HEK293 (cell line): ENCODE data around the gene SVIL.

Experiments used
- CTCF ChIP-seq: fragments of 450-650 bp; formaldehyde crosslinking; IDR thresholded peaks from 2 replicates; pipeline ENCODE4 v1.5.1; 2016; ENCODE audit warnings: missing biosample characterization, missing genetic modification characterization
- GLIS2 ChIP-seq: fragments of 450-650 bp; formaldehyde crosslinking; IDR thresholded peaks from 2 replicates; pipeline ENCODE4 v1.5.1; 2016; ENCODE audit warnings: missing biosample characterization, missing genetic modification characterization
- PRDM2 ChIP-seq: fragments of 450-650 bp; formaldehyde crosslinking; IDR thresholded peaks from 2 replicates; pipeline ENCODE4 v1.5.1; 2016; ENCODE audit warnings: missing biosample characterization, missing genetic modification characterization, borderline replicate concordance
- REST ChIP-seq: fragments of 450-650 bp; formaldehyde crosslinking; IDR thresholded peaks from 2 replicates; pipeline ENCODE4 v1.5.1; 2016; ENCODE audit warnings: missing biosample characterization, missing genetic modification characterization
- ZBTB6 ChIP-seq: fragments of 450-650 bp; formaldehyde crosslinking; IDR thresholded peaks from 2 replicates; pipeline ENCODE4 v1.5.1; 2017; ENCODE audit warnings: missing biosample characterization, missing genetic modification characterization
- ZBTB7A ChIP-seq: fragments of 450-650 bp; formaldehyde crosslinking; IDR thresholded peaks from 2 replicates; pipeline ENCODE4 v1.5.1; 2016; ENCODE audit warnings: low read depth, missing biosample characterization, missing genetic modification characterization
- ZNF146 ChIP-seq: fragments of 450-650 bp; formaldehyde crosslinking; IDR thresholded peaks from 2 replicates; pipeline ENCODE4 v1.5.1; 2016; ENCODE audit warnings: missing biosample characterization, missing genetic modification characterization
- ZNF274 ChIP-seq, 2 experiments: fragments of 200-500 bp in 1 of 2; fragments of 450-650 bp in 1 of 2; sonication (Bioruptor generic) in 1 of 2; formaldehyde crosslinking in 1 of 2; IDR thresholded peaks; 2 replicates each; pipeline versions ENCODE4 v1.5.1 to v1.6.1; 2014 to 2016; ENCODE audit warnings: borderline replicate concordance in 1 of 2, inconsistent platforms in 1 of 2, low read length in 1 of 2, missing biosample characterization in 1 of 2, missing genetic modification characterization in 1 of 2
- ZNF529 ChIP-seq: fragments of 450-650 bp; formaldehyde crosslinking; IDR thresholded peaks from 2 replicates; pipeline ENCODE4 v1.5.1; 2017; ENCODE audit warnings: missing genetic modification characterization, missing biosample characterization; ENCODE audit not compliant: insufficient replicate concordance

- TF ChIP-seq ZBTB7A (tag by site-specific recombination) (no peak), ZBTB6 (tag by site-specific recombination) (no peak), GLIS2 (tag by site-specific recombination) (no peak), CTCF (tag by site-specific recombination) (no peak), ZNF274 (IDR thresholded peaks at IDR 0.05; ENCODE audit: low read length) (no peak), ZNF274 (tag by site-specific recombination; IDR thresholded peaks at IDR 0.05; ENCODE audit: borderline replicate concordance) (no peak), PRDM2 (tag by site-specific recombination) (no peak), REST (no peak), ZNF146 (no peak), ZNF529 (tag by site-specific recombination) (no peak)
Observed at GRCh38 chr10:29541422-29542210, 93.2 kb downstream of the SVIL start.
